ENCODE data around the gene VPS37B. TPM values are rescaled to one million over a fixed set of nuclear protein-coding genes. Genes with fewer than 3 reads are reported as not detected.
"Not testable (repeated sequence)": the region's sequence is repeated elsewhere in the genome, so short reads cannot be mapped to it uniquely, and the experiment has no call there.

Gene VPS37B
- total RNA-seq, 2 experiments from 2014 or later, result 97.7 to 104 TPM

GRCh38 chr12:122893208-122894153, 2.4 kb downstream of the VPS37B start:
- ATAC-seq (ENCODE audit: poor library complexity) (no peak), DNase-seq (no peak)
- ChIA-PET CTCF (no interaction called here), POLR2A (interaction anchor here (1.3 to 9.7 kb wide), 2 partner anchors 22 to 57 kb away, joined by 4 to 81 read pairs; no protein-coding TSS in a partner anchor)
- H3K9me3 ChIP-seq (ENCODE audit: control insufficient read depth in 1 of 2, insufficient read depth in 1 of 2, low read length in 2 of 2), result peaks cover 0 to 3% of the 10 kb centered on the region in 2 experiments
- Mint-ChIP-seq H3K27me3 (no peaks in the 10 kb centered on the region), H3K4me1 (ENCODE audit: low read depth) (peaks cover 94% of the 10 kb centered on the region), H3K9me3 (no peaks in the 10 kb centered on the region), H3K4me3 (peak overlapping the region; percentile 87), H3K36me3 (ENCODE audit: low read depth) (peaks cover 28% of the 10 kb centered on the region), H3K27ac (peak overlapping the region; percentile 98)
- no peak overlapping the region for H3K27ac ChIP-seq (ENCODE audit: low read depth in 1 of 2, low read length in 2 of 2)
- H3K4me1 ChIP-seq (ENCODE audit: insufficient read depth, low read length), result peaks cover 69% of the 10 kb centered on the region
- H3K36me3 ChIP-seq (ENCODE audit: insufficient read depth, low read length), result no peaks in the 10 kb centered on the region
- no peak overlapping the region for H3K4me3 ChIP-seq (ENCODE audit: low read length)
- intact Hi-C loops (cut with DNase I, micrococcal nuclease), result no loop called here
- no peak for TF ChIP-seq CTCF (IDR thresholded peaks at IDR 0.05)
- H3K27me3 ChIP-seq (ENCODE audit: control insufficient read depth in 1 of 2, insufficient read depth in 2 of 2, low read length in 2 of 2), result no peaks in the 10 kb centered on the region

- H3K36me3 ChIP-seq (ENCODE audit: insufficient read depth, low read length); H3K27me3 Mint-ChIP-seq; H3K27ac ChIP-seq (ENCODE audit: low read depth in 1 of 2, low read length in 2 of 2); DNase-seq; H3K27me3 ChIP-seq (ENCODE audit: control insufficient read depth in 1 of 2, insufficient read depth in 2 of 2, low read length in 2 of 2); ATAC-seq (ENCODE audit: poor library complexity); CTCF ChIA-PET; POLR2A ChIA-PET; intact Hi-C loops (cut with DNase I, micrococcal nuclease); H3K9me3 Mint-ChIP-seq; H3K4me3 ChIP-seq (ENCODE audit: low read length); H3K27ac Mint-ChIP-seq; H3K9me3 ChIP-seq (ENCODE audit: control insufficient read depth in 1 of 2, insufficient read depth in 1 of 2, low read length in 2 of 2): not testable (repeated sequence)
- H3K4me1 Mint-ChIP-seq (ENCODE audit: low read depth), result peaks cover 94% of the 10 kb centered on the region
- peaks cover 67% of the 10 kb centered on the region for H3K4me1 ChIP-seq (ENCODE audit: insufficient read depth, low read length)
- peaks cover 32% of the 10 kb centered on the region for H3K36me3 Mint-ChIP-seq (ENCODE audit: low read depth)
- H3K4me3 Mint-ChIP-seq, result peak overlapping the region; percentile 43
Observed at GRCh38 chr12:122892724-122893123, 3.2 kb downstream of the VPS37B start.

DNA sequence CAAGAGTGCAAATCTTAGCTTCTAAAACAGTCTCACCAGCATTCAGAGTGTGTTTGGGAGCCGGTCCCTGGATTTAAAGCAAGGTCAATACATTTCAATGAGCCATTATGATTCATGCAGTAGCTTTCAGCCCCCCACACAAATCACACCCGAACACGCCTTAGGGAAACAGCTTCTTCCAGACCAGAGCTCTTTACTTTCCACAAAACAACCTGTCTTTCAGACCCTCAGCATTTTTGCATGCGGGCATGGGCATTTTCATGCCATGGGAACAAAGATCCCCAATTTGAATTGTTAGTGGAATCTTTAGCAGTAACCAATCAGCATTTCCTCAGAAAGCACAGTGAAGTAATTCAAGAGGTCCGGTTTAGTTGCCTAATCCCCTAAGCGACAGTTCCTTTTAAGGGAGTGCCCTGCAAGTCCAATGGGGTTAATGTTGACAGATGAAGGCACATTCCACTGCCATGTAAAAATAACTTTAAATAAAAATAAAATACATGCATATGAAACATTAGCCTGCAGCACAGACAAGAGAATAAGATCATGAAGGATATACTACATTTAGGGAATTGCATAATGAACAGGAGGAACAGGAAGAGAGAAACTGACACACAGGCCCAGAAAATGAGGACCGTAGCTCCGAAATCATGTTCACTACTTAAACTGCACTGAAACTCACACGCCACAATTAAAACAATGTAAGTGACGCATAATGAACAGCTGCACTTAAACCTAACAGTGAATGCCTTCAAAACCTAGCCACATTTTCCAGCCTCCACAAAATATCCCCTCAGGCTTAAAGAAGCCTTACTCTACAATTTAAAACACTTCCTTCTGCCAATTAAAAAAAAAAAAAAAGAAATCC, 4.0 kb downstream of the VPS37B start:
- POLR2A ChIA-PET, result interaction anchor here (0.9 to 1.4 kb wide), 2 partner anchors 12 to 20 kb away, joined by 4 to 6 read pairs; no protein-coding TSS in a partner anchor
- Histone ChIP-seq H3K9me3 (ENCODE audit: control insufficient read depth in 1 of 2, insufficient read depth in 1 of 2, low read length in 2 of 2) (peaks cover 0 to 3% of the 10 kb centered on the region in 2 experiments), H3K36me3 (ENCODE audit: insufficient read depth, low read length) (no peaks in the 10 kb centered on the region), H3K4me1 (ENCODE audit: insufficient read depth, low read length) (peaks cover 67% of the 10 kb centered on the region), H3K4me3 (ENCODE audit: low read length) (no peak overlapping the region), H3K27ac (ENCODE audit: low read depth in 1 of 2, low read length in 2 of 2) (no peak overlapping the region), H3K27me3 (ENCODE audit: control insufficient read depth in 1 of 2, insufficient read depth in 2 of 2, low read length in 2 of 2) (no peaks in the 10 kb centered on the region)
- Mint-ChIP-seq H3K27ac (peak overlapping the region; percentile 91), H3K27me3 (no peaks in the 10 kb centered on the region), H3K9me3 (no peaks in the 10 kb centered on the region), H3K4me1 (ENCODE audit: low read depth) (peaks cover 95% of the 10 kb centered on the region), H3K36me3 (ENCODE audit: low read depth) (peaks cover 32% of the 10 kb centered on the region), H3K4me3 (no peak overlapping the region)
- no peak for TF ChIP-seq CTCF (IDR thresholded peaks at IDR 0.05)
- peak in 1 of 14 experiments; percentile 29 for DNase-seq
- CTCF ChIA-PET, result interaction anchor here (1.3 kb wide), 1 partner anchor 11 kb away, joined by 4 read pairs; no protein-coding TSS in a partner anchor
- no peak for ATAC-seq (ENCODE audit: poor library complexity)
- intact Hi-C loops (cut with DNase I, micrococcal nuclease), result loop anchor here in 1 of 2 experiments (2.0 kb wide), 1 partner anchor 17 kb away; no protein-coding TSS in a partner anchor

All from CD4-positive, alpha-beta T cell (primary cell).